Fibroblast of lung (primary cell): Measurements from ENCODE around the gene FREM1. TPM values are rescaled to one million over a fixed set of nuclear protein-coding genes. Genes with fewer than 3 reads are reported as not detected.

Experiments
- DNase-seq, 2 donors: peaks; one replicate each; pipeline versions ENCODE4 v3.0.0 to v3.0.0-alpha.2; 2010; ENCODE audit warnings: low read depth in 2 of 2
- H2AFZ ChIP-seq: 2 replicates; pipeline ENCODE4 v1.5.1; 2012; ENCODE audit warnings: low read length, control low read depth, inconsistent platforms
- H3K27ac ChIP-seq: 2 replicates; pipeline ENCODE4 v1.5.1; 2011; ENCODE audit warnings: low read length, control low read depth; ENCODE audit not compliant: insufficient read depth
- H3K27me3 ChIP-seq: 2 replicates; pipeline ENCODE4 v1.5.1; 2011; ENCODE audit warnings: mild to moderate bottlenecking, low read length; ENCODE audit not compliant: control insufficient read depth, insufficient read depth
- H3K36me3 ChIP-seq: 2 replicates; pipeline ENCODE4 v1.5.1; 2011; ENCODE audit warnings: low read length; ENCODE audit not compliant: control insufficient read depth, insufficient read depth
- H3K4me1 ChIP-seq: 2 replicates; pipeline ENCODE4 v1.5.1; 2011; ENCODE audit warnings: low read length; ENCODE audit not compliant: control insufficient read depth, insufficient read depth; ENCODE audit errors: extremely low read depth
- H3K4me2 ChIP-seq: 2 replicates; pipeline ENCODE4 v1.5.1; 2011; ENCODE audit warnings: low read length, control low read depth; ENCODE audit not compliant: insufficient read depth; ENCODE audit errors: extremely low read depth
- H3K4me3 ChIP-seq, 4 experiments: fragments of 200-600 bp in 1 of 4; sonication (generic) in 1 of 4; replicated peaks in 1 of 4; 2 replicates each; pipeline ENCODE4 v1.5.1; 2011 to 2016; ENCODE audit warnings: low read length in 4 of 4, low read depth in 3 of 4, mild to moderate bottlenecking in 3 of 4, control low read depth in 2 of 4, inconsistent platforms in 1 of 4, mixed read lengths in 1 of 4; ENCODE audit not compliant: insufficient read depth in 1 of 4; ENCODE audit errors: control extremely low read depth in 1 of 4
- H3K79me2 ChIP-seq: 2 replicates; pipeline ENCODE4 v1.5.1; 2012; ENCODE audit warnings: mild to moderate bottlenecking, low read length, inconsistent platforms; ENCODE audit not compliant: control insufficient read depth, insufficient read depth
- H3K9ac ChIP-seq: 2 replicates; pipeline ENCODE4 v1.5.1; 2011; ENCODE audit warnings: mild to moderate bottlenecking, low read length, control low read depth; ENCODE audit not compliant: insufficient read depth
- H3K9me3 ChIP-seq: 2 replicates; pipeline ENCODE4 v1.5.1; 2012; ENCODE audit warnings: low read depth, low read length; ENCODE audit not compliant: control insufficient read depth, insufficient read depth
- H4K20me1 ChIP-seq: 2 replicates; pipeline ENCODE4 v1.5.1; 2011; ENCODE audit warnings: low read length; ENCODE audit not compliant: control insufficient read depth, insufficient read depth; ENCODE audit errors: extremely low read depth
- EZH2 ChIP-seq: IDR thresholded peaks from 2 replicates; pipeline ENCODE4 v1.5.1; 2012; ENCODE audit warnings: low read length, control low read depth, mild to moderate bottlenecking; ENCODE audit errors: missing control alignments
- polyA plus RNA-seq, 2 donors: library from polyadenylated mRNA; depleted of rRNA in 1 of 2; stranded (reverse) in 1 of 2; unstranded in 1 of 2; fragments of >200 nt; gene quantifications; 2 replicates each; pipeline ENCODE4 v1.2.1, GENCODE V29; 2011 to 2012; ENCODE audit warnings: missing spikeins in 1 of 2
- total RNA-seq: library from RNA; depleted of rRNA; stranded (reverse); fragments of >200 nt; gene quantifications from 2 replicates; pipeline ENCODE4 v1.2.1, GENCODE V29; 2014
- TF ChIP-seq, protein P1 (sequence below), 2 donors: IDR thresholded peaks in 1 of 2; conservative IDR thresholded peaks in 1 of 2; 1 replicate in 1 of 2; 2 replicates in 1 of 2; pipeline ENCODE4 v1.5.1; 2011 to 2012; ENCODE audit warnings: low read length in 2 of 2, control low read depth in 1 of 2, inconsistent platforms in 1 of 2, low read depth in 1 of 2, mild to moderate bottlenecking in 1 of 2

FREM1 gene
- total and polyA plus RNA-seq, 2 donors (not counting 1 experiment from before 2014, with no cell fraction given), result under 0.01 to 0.01 TPM

DNA sequence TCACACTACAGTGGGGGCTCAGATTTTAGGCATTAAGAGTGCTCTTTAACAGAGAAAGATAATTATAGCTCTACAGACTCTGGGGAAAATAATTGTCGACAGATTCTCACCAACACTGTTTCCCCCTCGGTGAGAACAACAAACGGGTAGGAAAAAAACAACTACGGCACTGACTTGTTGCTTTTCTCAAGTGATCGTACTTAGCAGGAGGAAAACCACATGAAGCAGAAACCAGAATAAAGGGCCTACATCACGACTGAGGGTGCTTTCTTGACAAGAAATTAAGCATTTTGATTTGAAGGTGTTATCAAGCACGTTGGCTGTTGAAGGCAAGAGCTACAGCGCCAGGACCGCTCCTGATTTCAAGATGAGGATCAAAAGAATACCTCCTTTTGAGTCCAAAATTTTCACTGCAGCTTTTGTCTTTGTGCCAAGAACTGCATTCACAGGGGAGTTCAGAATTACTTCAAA, 160.5 kb downstream of the FREM1 start:
- no peak for DNase-seq
- Histone ChIP-seq H4K20me1 (no peaks in the 10 kb centered on the region), H3K9me3 (no peaks in the 10 kb centered on the region), H3K79me2 (no peaks in the 10 kb centered on the region), H3K36me3 (no peaks in the 10 kb centered on the region), H3K27me3 (no peaks in the 10 kb centered on the region), H3K4me2 (no peak overlapping the region), H3K9ac (no peak overlapping the region), H2AFZ (no peak overlapping the region), H3K4me3 (no peak overlapping the region), H3K4me1 (no peaks in the 10 kb centered on the region), H3K27ac (no peak overlapping the region)
- TF ChIP-seq, protein P1, sequence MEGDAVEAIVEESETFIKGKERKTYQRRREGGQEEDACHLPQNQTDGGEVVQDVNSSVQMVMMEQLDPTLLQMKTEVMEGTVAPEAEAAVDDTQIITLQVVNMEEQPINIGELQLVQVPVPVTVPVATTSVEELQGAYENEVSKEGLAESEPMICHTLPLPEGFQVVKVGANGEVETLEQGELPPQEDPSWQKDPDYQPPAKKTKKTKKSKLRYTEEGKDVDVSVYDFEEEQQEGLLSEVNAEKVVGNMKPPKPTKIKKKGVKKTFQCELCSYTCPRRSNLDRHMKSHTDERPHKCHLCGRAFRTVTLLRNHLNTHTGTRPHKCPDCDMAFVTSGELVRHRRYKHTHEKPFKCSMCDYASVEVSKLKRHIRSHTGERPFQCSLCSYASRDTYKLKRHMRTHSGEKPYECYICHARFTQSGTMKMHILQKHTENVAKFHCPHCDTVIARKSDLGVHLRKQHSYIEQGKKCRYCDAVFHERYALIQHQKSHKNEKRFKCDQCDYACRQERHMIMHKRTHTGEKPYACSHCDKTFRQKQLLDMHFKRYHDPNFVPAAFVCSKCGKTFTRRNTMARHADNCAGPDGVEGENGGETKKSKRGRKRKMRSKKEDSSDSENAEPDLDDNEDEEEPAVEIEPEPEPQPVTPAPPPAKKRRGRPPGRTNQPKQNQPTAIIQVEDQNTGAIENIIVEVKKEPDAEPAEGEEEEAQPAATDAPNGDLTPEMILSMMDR (conservative IDR thresholded peaks at IDR 0.05 in 1 of 2, IDR thresholded peaks at IDR 0.05 in 1 of 2; ENCODE audit: low read depth in 1 of 2, low read length in 2 of 2), result no peak

DNA sequence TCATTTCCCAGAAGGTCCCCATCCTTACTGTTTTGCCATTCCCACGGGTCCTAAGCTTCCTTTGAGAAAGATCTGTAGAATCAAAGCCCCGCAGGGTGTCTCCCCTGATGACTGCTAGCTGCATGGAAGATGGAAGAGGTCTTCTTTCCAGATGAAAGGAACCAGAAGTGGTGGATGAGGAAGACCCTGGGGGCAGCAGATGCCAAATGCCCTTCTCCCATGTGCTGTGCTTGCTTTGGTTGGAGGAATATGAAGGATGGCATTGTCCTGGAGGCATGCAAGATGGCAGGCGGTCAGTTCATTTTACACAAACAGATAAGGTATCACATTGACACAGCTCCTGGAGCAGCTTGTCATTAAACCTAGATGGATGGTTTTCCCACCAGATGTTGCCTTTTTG, 161.9 kb downstream of the FREM1 start:
- Histone ChIP-seq H3K4me1 (no peaks in the 10 kb centered on the region), H2AFZ (no peak overlapping the region), H4K20me1 (no peaks in the 10 kb centered on the region), H3K9me3 (no peaks in the 10 kb centered on the region), H3K79me2 (no peaks in the 10 kb centered on the region), H3K4me2 (no peak overlapping the region), H3K9ac (no peak overlapping the region), H3K27ac (no peak overlapping the region), H3K27me3 (no peaks in the 10 kb centered on the region), H3K4me3 (no peak overlapping the region), H3K36me3 (no peaks in the 10 kb centered on the region)
- no peak for DNase-seq
- TF ChIP-seq, protein P1 (conservative IDR thresholded peaks at IDR 0.05 in 1 of 2, IDR thresholded peaks at IDR 0.05 in 1 of 2; ENCODE audit: low read depth in 1 of 2, low read length in 2 of 2), result no peak
- TF ChIP-seq EZH2, result no peak

DNA sequence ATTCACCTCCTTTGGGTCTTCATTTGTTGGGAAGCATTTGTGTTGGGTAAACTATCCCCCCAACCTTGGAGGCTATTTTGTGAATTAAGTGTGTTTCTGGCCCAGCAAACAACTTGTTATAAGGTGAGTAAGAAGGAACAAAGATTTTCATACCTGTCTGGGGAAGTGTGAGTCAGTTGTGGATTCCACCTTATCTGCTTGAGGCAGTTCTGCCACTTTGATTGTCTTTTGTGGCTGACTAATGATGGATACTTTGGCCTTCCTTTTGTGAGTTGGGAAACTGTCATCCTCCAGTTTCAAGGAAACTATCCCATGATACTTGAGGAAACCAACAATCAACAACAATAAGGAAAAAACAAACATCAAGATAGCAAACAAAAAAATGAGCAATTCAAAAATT, 163.1 kb downstream of the FREM1 start:
- TF ChIP-seq, protein P1 (conservative IDR thresholded peaks at IDR 0.05 in 1 of 2, IDR thresholded peaks at IDR 0.05 in 1 of 2; ENCODE audit: low read depth in 1 of 2, low read length in 2 of 2), result no peak
- TF ChIP-seq EZH2, result no peak
- Histone ChIP-seq H3K79me2 (no peaks in the 10 kb centered on the region), H3K9ac (no peak overlapping the region), H3K36me3 (no peaks in the 10 kb centered on the region), H3K4me1 (no peaks in the 10 kb centered on the region), H2AFZ (no peak overlapping the region), H3K4me3 (no peak overlapping the region), H4K20me1 (no peaks in the 10 kb centered on the region), H3K27ac (no peak overlapping the region), H3K9me3 (no peaks in the 10 kb centered on the region), H3K4me2 (no peak overlapping the region), H3K27me3 (no peaks in the 10 kb centered on the region)
- DNase-seq, result no peak
